Tibial nerve (tissue), 4 donors: ENCODE results near the gene HSD17B4.

Source experiments
- CTCF ChIP-seq, 5 experiments: fragments of 200-600 bp in 3 of 5; fragments of 450-650 bp in 2 of 5; sonication (generic) in 3 of 5; IDR thresholded peaks; one replicate each; pipeline ENCODE4 v1.5.1; 2016 to 2019; ENCODE audit warnings: antibody characterized with exemption in 5 of 5, mild to moderate bottlenecking in 3 of 5, moderate library complexity in 2 of 5
- EP300 ChIP-seq, 2 donors: sonication (generic); formaldehyde crosslinking; IDR thresholded peaks; one replicate each; pipeline ENCODE4 v1.6.1; 2017; ENCODE audit warnings: antibody characterized with exemption in 2 of 2, mild to moderate bottlenecking in 1 of 2
- POLR2A ChIP-seq, 2 donors: fragments of 450-650 bp; IDR thresholded peaks; one replicate each; pipeline ENCODE4 v1.6.1; 2017; ENCODE audit warnings: antibody characterized with exemption in 2 of 2, mild to moderate bottlenecking in 2 of 2, moderate library complexity in 2 of 2

- TF ChIP-seq CTCF (IDR thresholded peaks at IDR 0.05) (no peak), POLR2A (IDR thresholded peaks at IDR 0.05) (no peak), EP300 (IDR thresholded peaks at IDR 0.05) (no peak)
Observed at GRCh38 chr5:119465640-119466039, 13.3 kb downstream of the HSD17B4 start.
